BLaER1 (cell line): ENCODE data around the gene BAHD1.

Experiments
- H3K27ac ChIP-seq: shearing (Covaris generic); formaldehyde crosslinking; 2 replicates; pipeline ENCODE4 v1.8.1; 2022
- H3K27me3 ChIP-seq: shearing (Covaris generic); formaldehyde crosslinking; 2 replicates; pipeline ENCODE4 v1.8.1; 2022
- H3K36me3 ChIP-seq: shearing (Covaris generic); formaldehyde crosslinking; 2 replicates; pipeline ENCODE4 v1.8.1; 2022
- H3K4me1 ChIP-seq: shearing (Covaris generic); formaldehyde crosslinking; 2 replicates; pipeline ENCODE4 v1.8.1; 2022
- H3K4me2 ChIP-seq: shearing (Covaris generic); formaldehyde crosslinking; 2 replicates; pipeline ENCODE4 v1.8.1; 2022
- H3K4me3 ChIP-seq: shearing (Covaris generic); formaldehyde crosslinking; 2 replicates; pipeline ENCODE4 v1.8.1; 2022
- H3K9ac ChIP-seq: shearing (Covaris generic); formaldehyde crosslinking; 2 replicates; pipeline ENCODE4 v1.8.1; 2022
- H3K9me3 ChIP-seq: shearing (Covaris generic); formaldehyde crosslinking; 2 replicates; pipeline ENCODE4 v1.8.1; 2022
- H4K20me1 ChIP-seq: shearing (Covaris generic); formaldehyde crosslinking; 2 replicates; pipeline ENCODE4 v1.8.1; 2022
- Cebpa-rat ChIP-seq: shearing (Covaris generic); IDR thresholded peaks from 2 replicates; pipeline ENCODE4 v1.8.1; 2022

BAHD1 gene

GRCh38 chr15:40440743-40441564 lies at the start of gene BAHD1:
TSS of gene BAHD1 (plus strand) at chr15:40440953. CDS start at chr15:40458465, 17,512 bp downstream.
- H3K27me3 ChIP-seq: peaks cover 44% of the 10 kb centered on the region; the same call in 1 of the 2 replicates
- 0 out of 2 replicates have a peak, but pooled peaks cover 6% of the 10 kb centered on the region for H3K36me3 ChIP-seq
- H3K9me3 ChIP-seq: no peaks in the 10 kb centered on the region
- TF ChIP-seq Cebpa-rat: no peak
- peaks cover 69% of the 10 kb centered on the region for H3K4me1 ChIP-seq
- H3K4me3 ChIP-seq: peak within 1 kb of the TSS; percentile 92
- peak within 1 kb of the TSS; percentile 74 for H3K27ac ChIP-seq
- peaks cover 49% of the 10 kb centered on the region for H4K20me1 ChIP-seq
- peak within 1 kb of the TSS; percentile 86 for H3K9ac ChIP-seq
- H3K4me2 ChIP-seq: peak within 1 kb of the TSS; percentile 99

GRCh38 chr15:40392986-40393948 lies 47.5 kb upstream of the BAHD1 start:
- peaks cover 82% of the 10 kb centered on the region for H3K36me3 ChIP-seq
- H3K9ac ChIP-seq: no peak overlapping the region
- TF ChIP-seq Cebpa-rat: no peak
- no peaks in the 10 kb centered on the region for H4K20me1 ChIP-seq
- H3K27me3 ChIP-seq: no peaks in the 10 kb centered on the region
- H3K27ac ChIP-seq: no peak overlapping the region
- H3K4me3 ChIP-seq: no peak overlapping the region
- peaks cover 20% of the 10 kb centered on the region for H3K4me1 ChIP-seq
- no peak overlapping the region for H3K4me2 ChIP-seq
- peaks cover 2% of the 10 kb centered on the region; the same call in 1 of the 2 replicates for H3K9me3 ChIP-seq

DNA sequence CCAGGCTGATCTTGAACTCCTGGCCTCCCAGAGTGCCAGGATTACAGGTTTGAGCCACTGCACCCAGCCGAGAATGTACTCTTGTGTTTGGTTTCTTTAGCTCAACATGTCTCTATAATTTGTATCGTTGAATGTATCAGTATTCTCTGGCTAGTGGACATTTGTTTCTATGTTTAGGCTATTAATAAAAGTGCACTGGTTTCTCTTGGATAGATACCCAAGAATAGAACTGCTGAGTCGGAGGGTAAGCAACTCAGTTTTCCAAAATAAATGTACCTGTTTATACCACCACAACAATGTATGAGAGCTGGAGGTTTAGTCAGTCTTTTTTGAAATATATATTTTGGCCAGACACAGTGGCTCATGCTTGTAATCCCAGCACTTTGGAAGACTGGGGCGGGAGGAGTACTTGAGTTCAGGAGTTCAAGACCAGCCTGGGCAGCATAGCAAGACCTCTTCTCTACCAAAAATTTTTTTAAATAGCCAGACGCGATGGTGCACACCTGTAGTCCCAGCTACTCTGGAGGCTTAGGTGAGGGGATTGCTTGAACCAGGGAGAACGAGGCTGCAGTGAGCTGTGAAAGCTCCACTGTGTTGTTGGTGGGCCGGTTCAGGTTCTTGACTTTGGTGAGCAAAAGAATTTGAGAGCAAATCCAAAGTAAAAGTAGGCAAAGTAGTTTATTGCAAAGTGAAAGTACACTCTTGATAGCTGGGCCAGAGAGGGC lies 42.9 kb upstream of the BAHD1 start:
- H3K4me1 ChIP-seq: peaks cover 26% of the 10 kb centered on the region
- peak overlapping the region; percentile 82 for H3K4me2 ChIP-seq
- H3K36me3 ChIP-seq: peaks cover 42% of the 10 kb centered on the region
- H3K9ac ChIP-seq: peak overlapping the region; percentile 27; the same call in 1 of the 2 replicates
- H3K4me3 ChIP-seq: no peak overlapping the region
- no peaks in the 10 kb centered on the region for H3K9me3 ChIP-seq
- H3K27ac ChIP-seq: peak overlapping the region; percentile 67
- no peak for TF ChIP-seq Cebpa-rat
- H4K20me1 ChIP-seq: no peaks in the 10 kb centered on the region
- H3K27me3 ChIP-seq: no peaks in the 10 kb centered on the region

DNA sequence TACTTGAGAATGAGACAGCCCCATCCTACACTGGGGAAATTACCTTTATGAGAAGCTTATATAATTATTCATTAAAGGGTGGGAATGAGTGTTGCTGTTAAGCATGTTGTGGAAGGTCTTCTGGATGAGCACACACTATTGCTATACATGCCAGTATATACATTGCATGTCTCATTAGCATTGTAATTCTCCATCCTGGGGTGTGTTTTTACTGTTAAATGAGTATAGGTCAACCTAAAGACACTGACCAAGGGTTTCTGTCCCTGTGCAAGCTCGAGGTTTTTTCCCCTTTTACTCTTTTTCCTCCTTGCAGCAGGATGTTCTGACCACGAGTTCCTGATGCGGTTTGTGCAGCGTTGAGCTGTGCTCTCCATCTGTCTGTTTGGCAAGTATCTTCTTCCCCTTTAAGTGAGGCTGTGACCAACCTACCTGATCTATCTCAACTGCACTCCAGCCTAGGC lies 42.3 kb upstream of the BAHD1 start:
- no peaks in the 10 kb centered on the region for H4K20me1 ChIP-seq
- H3K4me2 ChIP-seq: peak overlapping the region; percentile 82
- peaks cover 36% of the 10 kb centered on the region for H3K36me3 ChIP-seq
- H3K27me3 ChIP-seq: no peaks in the 10 kb centered on the region
- peaks cover 26% of the 10 kb centered on the region for H3K4me1 ChIP-seq
- no peak overlapping the region; the same call in 1 of the 2 replicates for H3K4me3 ChIP-seq
- no peaks in the 10 kb centered on the region for H3K9me3 ChIP-seq
- no peak for TF ChIP-seq Cebpa-rat
- H3K27ac ChIP-seq: peak overlapping the region; percentile 67
- peak overlapping the region; percentile 27; the same call in 1 of the 2 replicates for H3K9ac ChIP-seq

- H3K9ac ChIP-seq: no peak overlapping the region
- H3K27me3 ChIP-seq: no peaks in the 10 kb centered on the region
- H3K4me3 ChIP-seq: no peak overlapping the region
- no peaks in the 10 kb centered on the region for H3K9me3 ChIP-seq
- no peaks in the 10 kb centered on the region for H4K20me1 ChIP-seq
- no peak for TF ChIP-seq Cebpa-rat
- H3K4me1 ChIP-seq: peaks cover 26% of the 10 kb centered on the region
- peak overlapping the region; percentile 82 for H3K4me2 ChIP-seq
- H3K36me3 ChIP-seq: peaks cover 27% of the 10 kb centered on the region
- no peak overlapping the region for H3K27ac ChIP-seq
Measured at GRCh38 chr15:40399370-40399769, 41.4 kb upstream of the BAHD1 start.

GRCh38 chr15:40405501-40406381 lies 35.0 kb upstream of the BAHD1 start, which contains the start of gene IVD:
TSS of gene IVD (plus strand) at chr15:40405795. CDS start at chr15:40405828, 33 bp downstream.
- Histone ChIP-seq H3K36me3 (peaks cover 37% of the 10 kb centered on the region), H3K4me3 (peak within 1 kb of the TSS; percentile 89), H3K27ac (peak within 1 kb of the TSS; percentile 89), H3K9ac (peak within 1 kb of the TSS; percentile 91), H4K20me1 (peaks cover 17% of the 10 kb centered on the region; the same call in 1 of the 2 replicates), H3K27me3 (no peaks in the 10 kb centered on the region), H3K9me3 (no peaks in the 10 kb centered on the region), H3K4me2 (peak within 1 kb of the TSS; percentile 88), H3K4me1 (peaks cover 29% of the 10 kb centered on the region)
- no peak for TF ChIP-seq Cebpa-rat

- Histone ChIP-seq H3K4me3 (0 out of 2 replicates have a peak overlapping the region, but pooled peaks have one; percentile 89), H3K27ac (no peak overlapping the region; the same call in 1 of the 2 replicates)
Measured at GRCh38 chr15:40407330-40407990, 33.3 kb upstream of the BAHD1 start.

DNA sequence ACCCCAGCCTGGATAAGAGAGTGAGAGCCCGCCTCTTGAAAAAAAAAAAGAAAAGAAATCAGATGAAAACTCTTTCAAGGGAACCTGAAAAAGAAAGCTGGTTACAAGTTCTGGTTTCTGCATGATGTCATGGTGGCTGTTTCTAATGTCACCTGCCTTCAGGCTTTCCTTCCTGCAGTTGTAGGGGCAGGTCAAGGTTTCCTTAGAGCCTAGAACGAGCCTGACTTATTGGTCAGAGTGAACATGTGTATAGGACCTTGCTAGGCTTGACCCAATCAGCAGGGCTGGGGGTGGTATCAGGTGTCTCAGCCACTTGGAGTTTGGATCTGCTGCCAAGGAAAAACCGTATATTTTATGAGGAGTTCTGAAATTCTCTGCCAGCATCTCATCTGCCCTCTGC lies 31.4 kb upstream of the BAHD1 start:
- Histone ChIP-seq H4K20me1 (peaks cover 37% of the 10 kb centered on the region), H3K27me3 (no peaks in the 10 kb centered on the region), H3K4me3 (no peak overlapping the region), H3K36me3 (peaks cover 73% of the 10 kb centered on the region), H3K9ac (no peak overlapping the region), H3K27ac (no peak overlapping the region), H3K9me3 (no peaks in the 10 kb centered on the region), H3K4me1 (peaks cover 29% of the 10 kb centered on the region), H3K4me2 (no peak overlapping the region)
- no peak for TF ChIP-seq Cebpa-rat

More at GRCh38 chr15:40407330-40407990, 33.3 kb upstream of the BAHD1 start:
- TF ChIP-seq Cebpa-rat: no peak
- H3K9me3 ChIP-seq: no peaks in the 10 kb centered on the region
- H3K36me3 ChIP-seq: peaks cover 54% of the 10 kb centered on the region
- peak overlapping the region; percentile 88 for H3K4me2 ChIP-seq
- H4K20me1 ChIP-seq: peaks cover 28% of the 10 kb centered on the region
- no peaks in the 10 kb centered on the region for H3K27me3 ChIP-seq
- H3K4me1 ChIP-seq: peaks cover 29% of the 10 kb centered on the region
- H3K9ac ChIP-seq: peak overlapping the region; percentile 26; the same call in 1 of the 2 replicates
